ENCODE measurements around the gene PPP2R3B. TPM values are rescaled to one million over a fixed set of nuclear protein-coding genes. Genes with fewer than 3 reads are reported as not detected.

Gene PPP2R3B
- total RNA-seq, 2 experiments from 2014 or later, result 12.1 to 14.0 TPM

DNA sequence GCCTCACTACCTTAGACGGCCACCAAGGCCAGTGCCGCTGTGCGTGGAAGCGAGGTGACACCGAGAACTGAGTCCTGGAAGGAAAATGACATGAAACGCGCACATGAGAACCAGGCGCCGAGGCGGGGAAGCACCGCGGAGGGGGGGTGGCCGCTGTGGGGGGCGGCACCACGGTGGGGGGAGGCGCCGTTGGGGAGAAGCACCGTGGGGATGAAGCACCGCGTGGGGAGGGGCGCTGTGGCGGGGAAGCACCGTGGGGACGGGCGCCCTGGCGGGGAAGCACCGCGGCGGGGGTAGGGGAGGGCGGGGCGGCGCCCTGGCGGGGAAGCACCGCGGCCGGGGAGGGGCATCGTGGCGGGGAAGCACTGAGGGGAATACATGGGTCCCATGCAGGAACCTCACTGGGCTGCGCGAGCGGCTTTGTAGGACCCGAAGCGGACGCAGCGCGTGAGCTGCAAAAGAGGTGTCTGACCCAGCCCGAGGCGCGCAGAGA lies 28.0 kb downstream of the PPP2R3B start:
- Mint-ChIP-seq H3K4me1 (ENCODE audit: low read depth) (peaks cover 17% of the 10 kb centered on the region), H3K27me3 (no peaks in the 10 kb centered on the region), H3K36me3 (ENCODE audit: low read depth) (peaks cover 63% of the 10 kb centered on the region), H3K27ac (no peak overlapping the region), H3K4me3 (no peak overlapping the region), H3K9me3 (no peaks in the 10 kb centered on the region)
- Histone ChIP-seq H3K27me3 (ENCODE audit: control insufficient read depth in 1 of 2, insufficient read depth in 2 of 2, low read length in 2 of 2) (no peaks in the 10 kb centered on the region), H3K4me3 (ENCODE audit: low read length) (no peak overlapping the region), H3K27ac (ENCODE audit: low read depth in 1 of 2, low read length in 2 of 2) (no peak overlapping the region), H3K9me3 (ENCODE audit: control insufficient read depth in 1 of 2, insufficient read depth in 1 of 2, low read length in 2 of 2) (peaks cover 19 to 61% of the 10 kb centered on the region in 2 experiments), H3K36me3 (ENCODE audit: insufficient read depth, low read length) (peaks cover 7% of the 10 kb centered on the region), H3K4me1 (ENCODE audit: insufficient read depth, low read length) (peaks cover 18% of the 10 kb centered on the region)
- POLR2A ChIA-PET, result no interaction called here
- TF ChIP-seq, protein P1, sequence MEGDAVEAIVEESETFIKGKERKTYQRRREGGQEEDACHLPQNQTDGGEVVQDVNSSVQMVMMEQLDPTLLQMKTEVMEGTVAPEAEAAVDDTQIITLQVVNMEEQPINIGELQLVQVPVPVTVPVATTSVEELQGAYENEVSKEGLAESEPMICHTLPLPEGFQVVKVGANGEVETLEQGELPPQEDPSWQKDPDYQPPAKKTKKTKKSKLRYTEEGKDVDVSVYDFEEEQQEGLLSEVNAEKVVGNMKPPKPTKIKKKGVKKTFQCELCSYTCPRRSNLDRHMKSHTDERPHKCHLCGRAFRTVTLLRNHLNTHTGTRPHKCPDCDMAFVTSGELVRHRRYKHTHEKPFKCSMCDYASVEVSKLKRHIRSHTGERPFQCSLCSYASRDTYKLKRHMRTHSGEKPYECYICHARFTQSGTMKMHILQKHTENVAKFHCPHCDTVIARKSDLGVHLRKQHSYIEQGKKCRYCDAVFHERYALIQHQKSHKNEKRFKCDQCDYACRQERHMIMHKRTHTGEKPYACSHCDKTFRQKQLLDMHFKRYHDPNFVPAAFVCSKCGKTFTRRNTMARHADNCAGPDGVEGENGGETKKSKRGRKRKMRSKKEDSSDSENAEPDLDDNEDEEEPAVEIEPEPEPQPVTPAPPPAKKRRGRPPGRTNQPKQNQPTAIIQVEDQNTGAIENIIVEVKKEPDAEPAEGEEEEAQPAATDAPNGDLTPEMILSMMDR (IDR thresholded peaks at IDR 0.05), result no peak
- CTCF ChIA-PET, result no interaction called here
- ATAC-seq (ENCODE audit: poor library complexity) (no peak), DNase-seq (no peak)
- intact Hi-C loops (cut with DNase I, micrococcal nuclease), result no loop called here

DNA sequence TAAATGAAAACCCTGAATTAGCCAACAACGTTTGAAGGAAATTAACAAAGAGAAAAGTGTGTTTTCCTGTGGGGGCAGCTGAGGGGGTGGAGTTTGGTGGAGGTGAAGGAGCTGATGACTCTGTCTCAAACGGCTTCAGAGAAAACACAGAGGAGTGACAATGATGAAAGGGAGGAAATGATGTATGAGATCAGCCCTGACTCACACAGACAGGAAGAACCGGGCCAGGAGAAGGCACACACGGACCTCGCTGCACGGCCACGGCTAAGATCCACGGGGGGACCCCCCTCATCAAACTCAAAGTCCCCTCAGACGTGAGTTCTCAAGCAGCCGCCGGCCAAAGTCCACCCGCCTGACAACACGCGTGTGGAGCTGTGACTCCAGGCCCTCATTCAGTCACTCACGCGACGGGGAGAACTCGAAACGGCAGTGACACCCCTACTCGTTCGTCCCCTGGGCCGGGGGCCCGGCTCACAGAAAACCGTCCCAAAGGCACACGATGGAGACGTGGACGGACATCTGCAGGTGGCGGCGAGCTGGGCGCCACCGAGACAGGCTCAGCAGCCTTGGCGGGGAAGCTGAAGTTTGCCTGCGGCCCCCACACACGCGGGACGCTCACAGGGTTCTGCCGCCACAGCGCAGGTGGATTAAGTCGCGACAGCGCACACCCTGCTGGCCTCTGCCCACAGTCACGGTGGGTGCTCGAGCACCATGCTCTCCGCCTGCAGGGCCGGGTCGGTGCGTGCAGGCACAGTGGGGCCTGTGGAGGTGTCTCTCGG lies 28.8 kb downstream of the PPP2R3B start:
- Mint-ChIP-seq H3K4me1 (ENCODE audit: low read depth) (peaks cover 17% of the 10 kb centered on the region), H3K27ac (peak overlapping the region; percentile 90), H3K27me3 (no peaks in the 10 kb centered on the region), H3K4me3 (peak overlapping the region; percentile 43), H3K36me3 (ENCODE audit: low read depth) (peaks cover 57% of the 10 kb centered on the region), H3K9me3 (no peaks in the 10 kb centered on the region)
- H3K4me3 ChIP-seq (ENCODE audit: low read length), result peak overlapping the region; percentile 10
- ATAC-seq (ENCODE audit: poor library complexity) (peak; percentile 96), DNase-seq (peak in 12 of 14 experiments; percentile 12 to 79 (median 44))
- TF ChIP-seq, protein P1 (IDR thresholded peaks at IDR 0.05), result no peak
- H3K27me3 ChIP-seq (ENCODE audit: control insufficient read depth in 1 of 2, insufficient read depth in 2 of 2, low read length in 2 of 2), result no peaks in the 10 kb centered on the region
- peaks cover 18% of the 10 kb centered on the region for H3K4me1 ChIP-seq (ENCODE audit: insufficient read depth, low read length)
- H3K27ac ChIP-seq (ENCODE audit: low read depth in 1 of 2, low read length in 2 of 2), result peak overlapping the region; percentile 45 to 57
- intact Hi-C loops (cut with DNase I, micrococcal nuclease), result no loop called here
- H3K36me3 ChIP-seq (ENCODE audit: insufficient read depth, low read length), result peaks cover 7% of the 10 kb centered on the region
- peaks cover 19 to 52% of the 10 kb centered on the region in 2 experiments for H3K9me3 ChIP-seq (ENCODE audit: control insufficient read depth in 1 of 2, insufficient read depth in 1 of 2, low read length in 2 of 2)
- POLR2A ChIA-PET, result no interaction called here
- CTCF ChIA-PET, result no interaction called here

- Histone ChIP-seq H3K4me1 (ENCODE audit: insufficient read depth, low read length) (peaks cover 18% of the 10 kb centered on the region), H3K27me3 (ENCODE audit: control insufficient read depth in 1 of 2, insufficient read depth in 2 of 2, low read length in 2 of 2) (no peaks in the 10 kb centered on the region), H3K27ac (ENCODE audit: low read depth in 1 of 2, low read length in 2 of 2) (peak overlapping the region; percentile 45 to 57), H3K36me3 (ENCODE audit: insufficient read depth, low read length) (peaks cover 10% of the 10 kb centered on the region), H3K9me3 (ENCODE audit: control insufficient read depth in 1 of 2, insufficient read depth in 1 of 2, low read length in 2 of 2) (peaks cover 19 to 45% of the 10 kb centered on the region in 2 experiments), H3K4me3 (ENCODE audit: low read length) (peak overlapping the region; percentile 10)
- no peak for DNase-seq
- ATAC-seq (ENCODE audit: poor library complexity), result peak; percentile 56
- CTCF ChIA-PET, result no interaction called here
- no peaks in the 10 kb centered on the region for H3K9me3 Mint-ChIP-seq
- peaks cover 57% of the 10 kb centered on the region for H3K36me3 Mint-ChIP-seq (ENCODE audit: low read depth)
- intact Hi-C loops (cut with DNase I, micrococcal nuclease), result no loop called here
- H3K4me3 Mint-ChIP-seq, result peak overlapping the region; percentile 43
- no peaks in the 10 kb centered on the region for H3K27me3 Mint-ChIP-seq
- TF ChIP-seq, protein P1 (IDR thresholded peaks at IDR 0.05), result no peak
- POLR2A ChIA-PET, result no interaction called here
- peaks cover 17% of the 10 kb centered on the region for H3K4me1 Mint-ChIP-seq (ENCODE audit: low read depth)
- peak overlapping the region; percentile 90 for H3K27ac Mint-ChIP-seq
These were observed 29.5 kb downstream of the PPP2R3B start for GRCh38 chrX:357035-357692.
